Left lobe of liver (tissue), 2 donors: ENCODE measurements around the gene KCNH2. TPM values are rescaled to one million over a fixed set of nuclear protein-coding genes. Genes with fewer than 3 reads are reported as not detected.

ENCODE experiments used
- ATAC-seq: fragments of 200-7000 bp; cut with Tn5 transposase; one replicate; pipeline ENCODE4 v1.9.1; 2020; ENCODE audit warnings: mild to moderate bottlenecking, moderate library complexity
- DNase-seq: peaks from one replicate; pipeline ENCODE4 v3.0.0-alpha.2; 2020; ENCODE audit warnings: low spot score
- total RNA-seq: library from RNA; stranded (reverse); gene quantifications from one replicate; pipeline ENCODE4 v1.2.1, GENCODE V29; 2021
- donor health status: DM: no; HTN: no; CAD: no; lungs with moderate emphysema.
- donor health status: DM: no; HTN: yes; CAD: no.

Gene KCNH2
- total RNA-seq, 1 donor from 2014 or later = 0.28 TPM

- DNase-seq (no peak), ATAC-seq (no peak)
Observed at GRCh38 chr7:150939466-150939865, 38.7 kb downstream of the KCNH2 start.

- ATAC-seq (no peak), DNase-seq (no peak)
Observed at GRCh38 chr7:150939052-150939451, 39.1 kb downstream of the KCNH2 start.

GRCh38 chr7:150938566-150938965, 39.6 kb downstream of the KCNH2 start:
- DNase-seq (no peak), ATAC-seq (no peak)

GRCh38 chr7:150937848-150938561, 40.1 kb downstream of the KCNH2 start:
- no peak for ATAC-seq

GRCh38 chr7:150936018-150936417, 42.1 kb downstream of the KCNH2 start:
- ATAC-seq = no peak
- no peak for DNase-seq

More at GRCh38 chr7:150937848-150938561, 40.1 kb downstream of the KCNH2 start:
- no peak for DNase-seq

- ATAC-seq (no peak), DNase-seq (no peak)
Observed at GRCh38 chr7:150935149-150935548, 43.0 kb downstream of the KCNH2 start.

GRCh38 chr7:150934045-150934766, 43.9 kb downstream of the KCNH2 start:
- ATAC-seq (no peak), DNase-seq (no peak)

GRCh38 chr7:150931199-150931869, 46.8 kb downstream of the KCNH2 start:
- ATAC-seq (no peak), DNase-seq (no peak)

- no peak for DNase-seq
- ATAC-seq = no peak
Observed at GRCh38 chr7:150928541-150928940, 49.6 kb downstream of the KCNH2 start.

- no peak for ATAC-seq
- no peak for DNase-seq
Observed at GRCh38 chr7:150927956-150928344, 50.2 kb downstream of the KCNH2 start.

GRCh38 chr7:150927157-150927955, 50.8 kb downstream of the KCNH2 start:
- no peak for DNase-seq
- no peak for ATAC-seq

- DNase-seq (no peak), ATAC-seq (no peak)
Observed at GRCh38 chr7:150926066-150926465, 52.1 kb downstream of the KCNH2 start.

GRCh38 chr7:150924369-150924781, 53.7 kb downstream of the KCNH2 start:
- no peak for ATAC-seq
- DNase-seq = no peak

GRCh38 chr7:150923802-150924201, 54.3 kb downstream of the KCNH2 start:
- DNase-seq (no peak), ATAC-seq (no peak)

- DNase-seq (no peak), ATAC-seq (no peak)
Observed at GRCh38 chr7:150923196-150923595, 54.9 kb downstream of the KCNH2 start.

- no peak for DNase-seq
- ATAC-seq = no peak
Observed at GRCh38 chr7:150919160-150919559, 59.0 kb downstream of the KCNH2 start.

- ATAC-seq (no peak), DNase-seq (no peak)
Observed at GRCh38 chr7:150918378-150918777, 59.7 kb downstream of the KCNH2 start.

GRCh38 chr7:150917969-150918368, 60.2 kb downstream of the KCNH2 start:
- DNase-seq (no peak), ATAC-seq (no peak)

GRCh38 chr7:150916670-150917069, 61.5 kb downstream of the KCNH2 start:
- ATAC-seq = no peak
- DNase-seq = no peak

GRCh38 chr7:150914966-150915365, 63.2 kb downstream of the KCNH2 start:
- ATAC-seq (no peak), DNase-seq (no peak)

GRCh38 chr7:150914196-150914595, 63.9 kb downstream of the KCNH2 start:
- no peak for ATAC-seq
- DNase-seq = no peak
